MM.1S (cell line): ENCODE measurements around the gene GALNT5.

Experiments
- DNase-seq: peaks from one replicate; pipeline ENCODE4 v3.0.0-alpha.2; 2015
- H2AFZ ChIP-seq: fragments of 300-600 bp; sonication (generic); 2 replicates; pipeline ENCODE4 v1.6.0; 2016; ENCODE audit warnings: antibody characterized with exemption, low read length
- H3F3A ChIP-seq: fragments of 300-600 bp; sonication (generic); 2 replicates; pipeline ENCODE4 v1.6.1; 2016; ENCODE audit warnings: mild to moderate bottlenecking, antibody characterized with exemption, low read length, moderate library complexity, mixed read lengths; ENCODE audit not compliant: insufficient read depth
- H3K27ac ChIP-seq: fragments of 300-600 bp; sonication (generic); 2 replicates; pipeline ENCODE4 v1.5.1; 2016; ENCODE audit warnings: mild to moderate bottlenecking, low read length
- H3K27me3 ChIP-seq: fragments of 300-600 bp; sonication (generic); replicated peaks from 2 replicates; pipeline ENCODE4 v1.6.0; 2016; ENCODE audit warnings: low read length; ENCODE audit not compliant: insufficient read depth
- H3K36me3 ChIP-seq: fragments of 300-600 bp; sonication (generic); replicated peaks from 2 replicates; pipeline ENCODE4 v1.6.1; 2016; ENCODE audit warnings: mild to moderate bottlenecking, low read length, mixed read lengths; ENCODE audit not compliant: insufficient read depth
- H3K4me1 ChIP-seq: fragments of 300-600 bp; sonication (generic); 2 replicates; pipeline ENCODE4 v1.6.1; 2016; ENCODE audit warnings: low read length, mixed read lengths
- H3K4me2 ChIP-seq: fragments of 300-600 bp; sonication (generic); 2 replicates; pipeline ENCODE4 v1.6.0; 2016; ENCODE audit warnings: low read depth, low read length
- H3K4me3 ChIP-seq: fragments of 300-600 bp; sonication (generic); 2 replicates; pipeline ENCODE4 v1.5.1; 2016; ENCODE audit warnings: low read length, mixed read lengths
- H3K79me2 ChIP-seq: fragments of 300-600 bp; sonication (generic); 2 replicates; pipeline ENCODE4 v1.6.1; 2016; ENCODE audit warnings: mixed run types, low read length, mixed read lengths
- H3K9ac ChIP-seq: fragments of 300-600 bp; sonication (generic); 2 replicates; pipeline ENCODE4 v1.6.1; 2016; ENCODE audit warnings: low read length, mixed read lengths
- H3K9me2 ChIP-seq: fragments of 300-600 bp; sonication (generic); replicated peaks from 2 replicates; pipeline ENCODE4 v1.6.1; 2016; ENCODE audit warnings: mild to moderate bottlenecking, low read length, mixed read lengths; ENCODE audit not compliant: insufficient read depth
- H3K9me3 ChIP-seq: fragments of 300-600 bp; sonication (generic); replicated peaks from 2 replicates; pipeline ENCODE4 v1.6.1; 2016; ENCODE audit warnings: mild to moderate bottlenecking, low read length, mixed read lengths; ENCODE audit not compliant: insufficient read depth
- H4K20me1 ChIP-seq: fragments of 300-600 bp; sonication (generic); 2 replicates; pipeline ENCODE4 v1.6.1; 2016; ENCODE audit warnings: mild to moderate bottlenecking, low read length, moderate library complexity, mixed read lengths; ENCODE audit not compliant: insufficient read depth
- EZH2 ChIP-seq: fragments of 300-600 bp; sonication (generic); optimal IDR thresholded peaks from 2 replicates; pipeline ENCODE3; 2017; ENCODE audit warnings: low read depth, mild to moderate bottlenecking, antibody characterized with exemption, low read length, mixed read lengths
- EZH2phosphoT487 ChIP-seq: fragments of 300-600 bp; sonication (generic); IDR thresholded peaks from 2 replicates; pipeline ENCODE4 v1.6.1; 2018; ENCODE audit warnings: antibody characterized with exemption, low read length
- TF ChIP-seq, protein P1 (sequence below): fragments of 300-600 bp; sonication (generic); IDR thresholded peaks from 2 replicates; pipeline ENCODE4 v1.5.1; 2016; ENCODE audit warnings: antibody characterized with exemption, low read length, mixed read lengths

The GALNT5 gene

DNA sequence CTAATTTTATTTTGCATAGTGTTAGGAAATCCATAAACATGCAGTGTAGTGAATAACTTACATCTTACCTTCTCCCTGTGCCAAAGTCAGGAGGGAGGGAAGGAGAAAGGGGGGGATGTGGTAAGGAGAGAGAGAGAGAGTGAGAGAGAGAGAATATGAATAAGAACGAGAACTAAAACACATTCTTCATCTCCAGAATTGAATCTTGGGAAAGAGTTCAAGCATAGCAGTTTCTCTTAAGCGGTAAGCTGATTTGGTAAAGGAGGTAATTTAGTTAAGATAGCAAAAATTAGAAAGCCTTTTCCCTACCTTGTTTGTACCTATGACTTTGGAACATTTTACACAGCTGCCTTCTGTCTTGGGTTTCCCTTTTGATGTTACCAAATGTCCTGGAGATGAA, 52.4 kb downstream of the GALNT5 start:
- H3K9ac ChIP-seq = no peak overlapping the region
- no peak overlapping the region for H3K4me2 ChIP-seq
- no peaks in the 10 kb centered on the region for H3K27me3 ChIP-seq
- no peak overlapping the region for H2AFZ ChIP-seq
- H3F3A ChIP-seq = no peaks in the 10 kb centered on the region
- no peaks in the 10 kb centered on the region for H4K20me1 ChIP-seq
- TF ChIP-seq EZH2 = no peak
- no peak for TF ChIP-seq EZH2phosphoT487
- TF ChIP-seq, protein P1, sequence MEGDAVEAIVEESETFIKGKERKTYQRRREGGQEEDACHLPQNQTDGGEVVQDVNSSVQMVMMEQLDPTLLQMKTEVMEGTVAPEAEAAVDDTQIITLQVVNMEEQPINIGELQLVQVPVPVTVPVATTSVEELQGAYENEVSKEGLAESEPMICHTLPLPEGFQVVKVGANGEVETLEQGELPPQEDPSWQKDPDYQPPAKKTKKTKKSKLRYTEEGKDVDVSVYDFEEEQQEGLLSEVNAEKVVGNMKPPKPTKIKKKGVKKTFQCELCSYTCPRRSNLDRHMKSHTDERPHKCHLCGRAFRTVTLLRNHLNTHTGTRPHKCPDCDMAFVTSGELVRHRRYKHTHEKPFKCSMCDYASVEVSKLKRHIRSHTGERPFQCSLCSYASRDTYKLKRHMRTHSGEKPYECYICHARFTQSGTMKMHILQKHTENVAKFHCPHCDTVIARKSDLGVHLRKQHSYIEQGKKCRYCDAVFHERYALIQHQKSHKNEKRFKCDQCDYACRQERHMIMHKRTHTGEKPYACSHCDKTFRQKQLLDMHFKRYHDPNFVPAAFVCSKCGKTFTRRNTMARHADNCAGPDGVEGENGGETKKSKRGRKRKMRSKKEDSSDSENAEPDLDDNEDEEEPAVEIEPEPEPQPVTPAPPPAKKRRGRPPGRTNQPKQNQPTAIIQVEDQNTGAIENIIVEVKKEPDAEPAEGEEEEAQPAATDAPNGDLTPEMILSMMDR = no peak
- no peaks in the 10 kb centered on the region for H3K36me3 ChIP-seq
- no peaks in the 10 kb centered on the region for H3K4me1 ChIP-seq
- no peak for DNase-seq
- H3K79me2 ChIP-seq = no peaks in the 10 kb centered on the region
- H3K27ac ChIP-seq = no peak overlapping the region
- no peaks in the 10 kb centered on the region for H3K9me3 ChIP-seq
- no peak overlapping the region for H3K4me3 ChIP-seq
- H3K9me2 ChIP-seq = no peaks in the 10 kb centered on the region

DNA sequence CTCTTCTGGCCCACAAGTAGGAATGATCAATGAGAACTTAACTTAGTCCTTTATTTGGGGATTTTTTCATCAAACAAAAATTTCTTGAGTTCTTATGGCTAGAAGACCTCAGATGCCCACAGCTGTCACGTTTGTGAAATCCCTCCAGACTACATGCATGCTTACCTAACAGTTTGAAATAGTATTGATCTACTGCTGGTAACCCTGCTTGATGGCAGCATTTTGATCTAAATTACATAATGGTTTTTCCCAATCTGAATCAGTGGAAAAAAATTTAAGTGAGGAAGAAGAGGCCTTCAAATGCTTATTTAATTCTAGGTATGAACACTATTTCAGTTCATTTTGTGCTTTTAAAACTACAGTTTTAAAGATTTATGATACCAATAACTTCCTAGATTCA, 54.2 kb downstream of the GALNT5 start:
- TF ChIP-seq, protein P1 = no peak
- TF ChIP-seq EZH2phosphoT487 (no peak), EZH2 (no peak)
- Histone ChIP-seq H4K20me1 (no peaks in the 10 kb centered on the region), H2AFZ (no peak overlapping the region), H3F3A (no peaks in the 10 kb centered on the region), H3K36me3 (no peaks in the 10 kb centered on the region), H3K4me3 (no peak overlapping the region), H3K27ac (no peak overlapping the region), H3K4me1 (no peaks in the 10 kb centered on the region), H3K4me2 (no peak overlapping the region), H3K27me3 (no peaks in the 10 kb centered on the region), H3K9me2 (no peaks in the 10 kb centered on the region), H3K79me2 (no peaks in the 10 kb centered on the region), H3K9me3 (no peaks in the 10 kb centered on the region), H3K9ac (no peak overlapping the region)
- no peak for DNase-seq

DNA sequence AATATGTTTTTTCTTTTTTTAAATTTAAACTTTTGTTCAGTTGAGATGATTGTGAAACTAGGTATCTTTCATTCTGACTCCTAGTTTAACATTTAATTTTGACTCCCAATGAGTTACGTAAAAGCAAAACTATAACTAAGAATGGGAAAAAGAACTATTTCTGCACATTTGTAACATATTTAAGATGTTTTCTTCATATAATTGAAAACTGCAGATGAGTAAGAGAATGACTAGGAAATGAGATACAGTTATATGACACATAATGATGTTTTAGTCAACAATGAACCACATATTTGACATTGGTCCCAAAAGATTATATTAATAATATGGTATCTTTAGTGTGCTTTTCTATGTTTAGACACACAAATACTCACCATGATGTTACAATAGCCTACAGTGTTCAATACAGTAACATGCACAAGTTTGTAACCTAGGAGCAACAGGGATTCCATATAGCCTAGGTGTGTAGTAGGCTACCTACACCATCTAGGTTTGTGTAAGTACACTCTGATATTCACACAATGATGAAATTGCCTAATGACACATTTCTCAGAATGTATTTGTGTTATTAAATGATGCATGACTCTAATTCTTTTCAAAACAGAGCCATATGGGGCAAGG, 55.5 kb downstream of the GALNT5 start:
- Histone ChIP-seq H3K79me2 (no peaks in the 10 kb centered on the region), H3K9me2 (no peaks in the 10 kb centered on the region), H3K4me3 (no peak overlapping the region), H3K4me2 (no peak overlapping the region), H3K27ac (no peak overlapping the region), H3K36me3 (no peaks in the 10 kb centered on the region), H3K9me3 (no peaks in the 10 kb centered on the region), H2AFZ (no peak overlapping the region), H4K20me1 (no peaks in the 10 kb centered on the region), H3K9ac (no peak overlapping the region), H3K4me1 (no peaks in the 10 kb centered on the region), H3K27me3 (no peaks in the 10 kb centered on the region), H3F3A (no peaks in the 10 kb centered on the region)
- TF ChIP-seq EZH2 (no peak), EZH2phosphoT487 (no peak)
- TF ChIP-seq, protein P1 = no peak
- no peak for DNase-seq
